ENCODE data around the gene CCDC85C. TPM values are rescaled to one million over a fixed set of nuclear protein-coding genes. Genes with fewer than 3 reads are reported as not detected.

Gene CCDC85C
- total and polyA plus RNA-seq, 2 of the 4 experiments (the other 2 are of a cell fraction) = 16.0 to 19.0 TPM

DNA sequence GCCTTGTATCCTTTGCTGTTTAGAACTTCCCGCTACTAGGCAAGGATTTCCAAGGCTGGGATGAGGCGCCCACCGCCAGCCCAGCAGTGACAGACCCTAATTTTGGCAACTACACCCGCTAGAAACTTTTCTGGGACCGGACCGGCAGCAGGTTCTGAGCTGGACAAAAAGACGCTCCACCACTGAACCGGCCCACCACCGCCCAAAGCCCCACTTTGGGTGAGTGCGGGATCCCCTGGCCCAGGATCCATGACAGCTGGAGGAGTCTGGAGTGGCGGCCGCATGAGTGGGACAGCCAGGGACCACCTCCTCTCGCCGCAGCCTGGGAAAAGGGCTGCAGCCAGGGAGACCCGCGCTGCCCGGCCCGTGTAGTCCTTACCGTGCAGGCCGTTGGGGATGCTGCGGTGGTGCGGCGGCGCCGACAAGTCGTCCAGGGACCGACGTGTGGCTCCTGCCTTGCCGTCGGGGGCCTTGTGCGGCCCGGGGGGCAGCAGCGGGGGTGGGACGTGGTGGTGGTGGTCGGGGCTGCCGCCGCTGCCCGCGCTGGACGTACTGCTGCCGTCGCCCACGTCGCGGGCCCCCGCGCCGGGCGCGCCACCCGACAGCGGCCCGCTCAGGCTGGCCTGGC, 1.1 kb downstream of the CCDC85C start:
- Histone ChIP-seq H2BK15ac (ENCODE audit: low read depth, low read length) (no peak overlapping the region; the same call in 2 of the 3 replicates), H2BK5ac (ENCODE audit: low read depth, low read length, poor library complexity, severe bottlenecking) (peak overlapping the region; percentile 44), H3K4me2 (ENCODE audit: low read depth, low read length) (peak overlapping the region; percentile 85), H3K4ac (ENCODE audit: low read depth, low read length) (peak overlapping the region; percentile 72), H3K79me1 (ENCODE audit: low read depth in 1 of 2, low read length in 2 of 2) (peaks cover 17 to 67% of the 10 kb centered on the region in 2 experiments; a peak in 3 of 4 replicates), H2AFZ (replicated peaks; ENCODE audit: low read length, poor library complexity) (peak overlapping the region; percentile 88), H3K4me1 (ENCODE audit: control insufficient read depth, insufficient read depth, low read length) (peaks cover 16% of the 10 kb centered on the region), H3K14ac (replicated peaks; ENCODE audit: low read depth, low read length) (peak overlapping the region; percentile 87; the same call in 1 of the 2 replicates), H3K18ac (ENCODE audit: low read depth, low read length) (no peak overlapping the region), H3K27ac (ENCODE audit: insufficient read depth, low read length) (no peak overlapping the region; the same call in 1 of the 2 replicates), H4K8ac (ENCODE audit: low read depth in 2 of 2, low read length in 2 of 2) (peak overlapping the region; percentile 30 to 44; a peak in 2 of 4 replicates), H3K9me3 (ENCODE audit: control insufficient read depth, insufficient read depth, low read length) (no peaks in the 10 kb centered on the region), H3K27me3 (ENCODE audit: control insufficient read depth, insufficient read depth, low read length) (no peaks in the 10 kb centered on the region), H3K4me3 (ENCODE audit: insufficient read depth, low read depth, low read length) (peak overlapping the region; percentile 69), H2AK9ac (replicated peaks; ENCODE audit: low read depth, low read length, poor library complexity) (peak overlapping the region; percentile 93), H4K5ac (ENCODE audit: low read depth, low read length) (no peak overlapping the region), H3K9ac (ENCODE audit: low read depth, low read length) (peak overlapping the region; percentile 64), H3K23ac (ENCODE audit: low read depth, low read length) (peak overlapping the region; percentile 83), H2BK20ac (ENCODE audit: low read depth, low read length) (no peak overlapping the region), H3K9me1 (ENCODE audit: insufficient read depth, low read length) (peaks cover 19% of the 10 kb centered on the region), H3K36me3 (ENCODE audit: control insufficient read depth, insufficient read depth, low read length) (no peaks in the 10 kb centered on the region), H4K20me1 (ENCODE audit: insufficient read depth, low read length) (peaks cover 40% of the 10 kb centered on the region), H2AK5ac (ENCODE audit: low read depth, low read length) (peak overlapping the region; percentile 72; the same call in 1 of the 2 replicates), H2BK120ac (ENCODE audit: low read depth, low read length) (peak overlapping the region; percentile 20; the same call in 1 of the 2 replicates), H3K56ac (ENCODE audit: extremely low read depth, insufficient read depth, low read length) (no peak overlapping the region), H4K91ac (ENCODE audit: insufficient read depth, low read depth, low read length) (peak overlapping the region; percentile 58; the same call in 1 of the 2 replicates)
- intact Hi-C loops (cut with micrococcal nuclease) (no loop called here), in situ Hi-C loops (cut with MboI; ENCODE audit: low sequenced_read_pairs) (no loop called here), dilution Hi-C loops (cut with HindIII; ENCODE audit: low sequenced_read_pairs, unreplicated experiment) (no loop called here)
- no TSS peak for BruUV-seq (replicated peaks)
- DNase-seq (no peak), ATAC-seq (ENCODE audit: low read depth) (no peak)
- ChIA-PET CTCF (interaction anchor here (0.9 to 1.5 kb wide), 3 partner anchors 65 to 155 kb away, joined by 3 read pairs; no protein-coding TSS in a partner anchor), POLR2A (ENCODE audit: unreplicated experiment) (interaction anchor here (0.7 kb wide), 1 partner anchor 27 kb away, joined by 3 read pairs; no protein-coding TSS in a partner anchor)
- 21% methylated on average over 21 of the region's 53 CpGs; no CpG with 5 or more reads in 1 of the 2 experiments for WGBS, 2 experiments (ENCODE audit: extremely low coverage in 2 of 2, insufficient read length in 1 of 2)
- TF ChIP-seq CEBPB (IDR thresholded peaks at IDR 0.05; ENCODE audit: low read depth, low read length) (no peak), MXI1 (IDR thresholded peaks at IDR 0.05; ENCODE audit: borderline replicate concordance, low read depth, low read length) (no peak), FOS (IDR thresholded peaks at IDR 0.05; ENCODE audit: low read depth, low read length) (no peak), MAZ (IDR thresholded peaks at IDR 0.05; ENCODE audit: borderline replicate concordance, low read depth, low read length) (no peak), RCOR1 (IDR thresholded peaks at IDR 0.05; ENCODE audit: insufficient replicate concordance, low read length) (no peak), RAD21 (IDR thresholded peaks at IDR 0.05; ENCODE audit: low read length) (no peak), RFX5 (IDR thresholded peaks at IDR 0.05; ENCODE audit: low read depth, low read length) (no peak), MAFK (IDR thresholded peaks at IDR 0.05; ENCODE audit: low read depth, low read length) (no peak), CHD1 (IDR thresholded peaks at IDR 0.05; ENCODE audit: low read depth, low read length) (no peak), POLR2A (IDR thresholded peaks at IDR 0.05; ENCODE audit: low read depth, low read length) (no peak), BHLHE40 (IDR thresholded peaks at IDR 0.05; ENCODE audit: low read depth, low read length) (no peak), SMC3 (IDR thresholded peaks at IDR 0.05; ENCODE audit: low read depth, low read length) (no peak)
- TF ChIP-seq, protein P1, sequence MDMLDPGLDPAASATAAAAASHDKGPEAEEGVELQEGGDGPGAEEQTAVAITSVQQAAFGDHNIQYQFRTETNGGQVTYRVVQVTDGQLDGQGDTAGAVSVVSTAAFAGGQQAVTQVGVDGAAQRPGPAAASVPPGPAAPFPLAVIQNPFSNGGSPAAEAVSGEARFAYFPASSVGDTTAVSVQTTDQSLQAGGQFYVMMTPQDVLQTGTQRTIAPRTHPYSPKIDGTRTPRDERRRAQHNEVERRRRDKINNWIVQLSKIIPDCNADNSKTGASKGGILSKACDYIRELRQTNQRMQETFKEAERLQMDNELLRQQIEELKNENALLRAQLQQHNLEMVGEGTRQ (IDR thresholded peaks at IDR 0.05; ENCODE audit: low read depth, low read length) = no peak
- TF ChIP-seq, protein P2, sequence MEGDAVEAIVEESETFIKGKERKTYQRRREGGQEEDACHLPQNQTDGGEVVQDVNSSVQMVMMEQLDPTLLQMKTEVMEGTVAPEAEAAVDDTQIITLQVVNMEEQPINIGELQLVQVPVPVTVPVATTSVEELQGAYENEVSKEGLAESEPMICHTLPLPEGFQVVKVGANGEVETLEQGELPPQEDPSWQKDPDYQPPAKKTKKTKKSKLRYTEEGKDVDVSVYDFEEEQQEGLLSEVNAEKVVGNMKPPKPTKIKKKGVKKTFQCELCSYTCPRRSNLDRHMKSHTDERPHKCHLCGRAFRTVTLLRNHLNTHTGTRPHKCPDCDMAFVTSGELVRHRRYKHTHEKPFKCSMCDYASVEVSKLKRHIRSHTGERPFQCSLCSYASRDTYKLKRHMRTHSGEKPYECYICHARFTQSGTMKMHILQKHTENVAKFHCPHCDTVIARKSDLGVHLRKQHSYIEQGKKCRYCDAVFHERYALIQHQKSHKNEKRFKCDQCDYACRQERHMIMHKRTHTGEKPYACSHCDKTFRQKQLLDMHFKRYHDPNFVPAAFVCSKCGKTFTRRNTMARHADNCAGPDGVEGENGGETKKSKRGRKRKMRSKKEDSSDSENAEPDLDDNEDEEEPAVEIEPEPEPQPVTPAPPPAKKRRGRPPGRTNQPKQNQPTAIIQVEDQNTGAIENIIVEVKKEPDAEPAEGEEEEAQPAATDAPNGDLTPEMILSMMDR (conservative IDR thresholded peaks at IDR 0.05; ENCODE audit: low read depth, low read length) = no peak
- TF ChIP-seq, protein P3, sequence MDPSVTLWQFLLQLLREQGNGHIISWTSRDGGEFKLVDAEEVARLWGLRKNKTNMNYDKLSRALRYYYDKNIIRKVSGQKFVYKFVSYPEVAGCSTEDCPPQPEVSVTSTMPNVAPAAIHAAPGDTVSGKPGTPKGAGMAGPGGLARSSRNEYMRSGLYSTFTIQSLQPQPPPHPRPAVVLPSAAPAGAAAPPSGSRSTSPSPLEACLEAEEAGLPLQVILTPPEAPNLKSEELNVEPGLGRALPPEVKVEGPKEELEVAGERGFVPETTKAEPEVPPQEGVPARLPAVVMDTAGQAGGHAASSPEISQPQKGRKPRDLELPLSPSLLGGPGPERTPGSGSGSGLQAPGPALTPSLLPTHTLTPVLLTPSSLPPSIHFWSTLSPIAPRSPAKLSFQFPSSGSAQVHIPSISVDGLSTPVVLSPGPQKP (IDR thresholded peaks at IDR 0.05; ENCODE audit: borderline replicate concordance, low read depth, low read length) = no peak
